ENCODE results near the gene GABRQ.

Gene GABRQ

GRCh38 chrX:152637649-152638442, at the start of gene GABRQ:
GABRQ (plus strand) TSS chrX:152637895; CDS start chrX:152638203, 308 bp downstream.
- peak in 31 of 51 donors; percentile 1 to 64 (median 22) for DNase-seq

GRCh38 chrX:152588206-152588605, 49.5 kb upstream of the GABRQ start:
- no peak for DNase-seq

GRCh38 chrX:152600853-152601633, 36.7 kb upstream of the GABRQ start:
- DNase-seq = peak in 30 of 51 donors; percentile 0 to 47 (median 12)

GRCh38 chrX:152601848-152602616, 35.7 kb upstream of the GABRQ start:
- DNase-seq = peak in 2 of 51 donors; percentile 0 to 3

GRCh38 chrX:152614791-152615190, 22.9 kb upstream of the GABRQ start:
- no peak for DNase-seq

GRCh38 chrX:152619897-152620296, 17.8 kb upstream of the GABRQ start:
- DNase-seq = no peak

GRCh38 chrX:152632445-152633097, 5.1 kb upstream of the GABRQ start:
- peak in 29 of 51 donors; percentile 0 to 57 (median 12) for DNase-seq

GRCh38 chrX:152635941-152636340, 1.8 kb upstream of the GABRQ start:
- DNase-seq = peak in 19 of 51 donors; percentile 0 to 33 (median 8)

- DNase-seq = no peak
These were observed 779 bp downstream of the GABRQ start for GRCh38 chrX:152638443-152638904.

GRCh38 chrX:152639426-152639825, 1.7 kb downstream of the GABRQ start:
- no peak for DNase-seq

- peak in 4 of 51 donors; percentile 1 to 8 (median 4) for DNase-seq
These were observed 2.5 kb downstream of the GABRQ start for GRCh38 chrX:152640034-152640818.

- no peak for DNase-seq
These were observed 3.7 kb downstream of the GABRQ start for GRCh38 chrX:152641256-152641875.

- peak in 24 of 51 donors; percentile 1 to 33 (median 12) for DNase-seq
These were observed 4.3 kb downstream of the GABRQ start for GRCh38 chrX:152641996-152642395.

- peak in 30 of 51 donors; percentile 1 to 68 (median 24) for DNase-seq
These were observed 5.4 kb downstream of the GABRQ start for GRCh38 chrX:152642931-152643564.

GRCh38 chrX:152646961-152647360, 9.3 kb downstream of the GABRQ start:
- no peak for DNase-seq

- no peak for DNase-seq
These were observed 10.3 kb downstream of the GABRQ start for GRCh38 chrX:152647978-152648377.

GRCh38 chrX:152652060-152652459, 14.4 kb downstream of the GABRQ start:
- no peak for DNase-seq

GRCh38 chrX:152652467-152652866, 14.8 kb downstream of the GABRQ start:
- no peak for DNase-seq

GRCh38 chrX:152656087-152656486, 18.4 kb downstream of the GABRQ start:
- DNase-seq = no peak

Data from hypothalamus (tissue), 51 donors.